ENCODE results near the gene CLEC16A.

Gene CLEC16A

DNA sequence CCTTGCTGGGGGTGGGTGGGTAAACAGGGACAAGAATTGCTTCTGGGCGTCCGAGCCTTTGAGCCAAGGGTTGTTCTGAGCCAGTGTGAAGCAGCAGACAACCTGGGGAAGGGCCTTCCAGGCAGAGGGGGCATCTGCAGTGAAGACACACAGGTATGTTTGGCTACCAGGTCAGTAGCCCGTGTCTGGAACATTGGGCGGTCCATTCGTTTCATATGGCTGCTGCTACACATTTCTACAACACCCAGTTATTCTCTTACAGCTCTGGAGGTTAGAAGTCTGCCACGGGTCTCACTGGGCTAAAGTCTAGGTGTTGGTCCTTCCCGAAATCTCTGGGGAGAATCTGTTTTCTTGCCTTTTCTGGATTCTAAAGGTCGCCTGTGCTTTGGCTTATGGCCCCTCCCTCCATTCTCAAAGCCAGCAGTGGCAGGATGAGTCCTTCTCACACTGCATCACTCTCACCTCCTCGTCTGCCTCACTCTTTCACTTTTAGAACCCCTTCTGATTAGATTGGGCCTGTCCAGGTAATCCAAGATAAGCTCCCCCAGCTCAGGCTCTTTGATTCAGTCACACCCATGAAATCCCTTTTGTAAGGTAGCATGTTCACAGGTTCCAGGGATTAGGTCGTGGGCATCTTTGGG lies 136.1 kb downstream of the CLEC16A start:
- no peak for DNase-seq (ENCODE audit: low read depth in 3 of 3, low spot score in 1 of 3)

DNA sequence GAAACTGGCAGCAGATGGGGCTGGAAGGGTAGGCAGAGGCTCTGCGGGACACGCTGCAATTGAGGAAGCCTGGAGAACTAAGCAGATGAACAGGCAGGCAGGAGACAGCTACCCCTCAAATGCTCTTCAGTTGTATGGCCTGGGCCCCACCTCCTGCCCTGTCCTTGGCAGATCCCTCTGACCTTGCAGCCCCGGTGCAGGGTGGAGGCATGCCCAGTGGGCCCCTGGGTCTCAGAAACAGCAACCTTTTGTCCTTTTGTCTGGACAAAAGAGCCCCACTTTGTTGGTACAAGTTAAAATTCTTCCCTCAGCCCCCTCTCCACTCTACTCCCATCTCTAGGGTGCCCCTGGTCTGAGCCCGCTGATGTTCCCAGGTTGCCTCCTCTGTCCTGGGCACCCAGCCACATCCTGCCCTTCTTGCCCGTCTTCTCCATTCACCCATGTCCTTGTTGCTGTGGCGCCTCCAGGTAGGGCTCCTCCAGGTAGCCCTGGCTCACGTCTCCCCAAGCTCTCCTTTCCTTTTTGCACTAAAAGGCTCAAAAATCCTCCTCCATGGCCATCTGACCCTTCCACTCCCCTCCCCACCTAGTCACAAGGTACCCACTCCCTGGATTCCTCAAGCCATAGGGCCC lies 136.8 kb downstream of the CLEC16A start:
- DNase-seq (ENCODE audit: low read depth in 3 of 3, low spot score in 1 of 3): no peak

DNA sequence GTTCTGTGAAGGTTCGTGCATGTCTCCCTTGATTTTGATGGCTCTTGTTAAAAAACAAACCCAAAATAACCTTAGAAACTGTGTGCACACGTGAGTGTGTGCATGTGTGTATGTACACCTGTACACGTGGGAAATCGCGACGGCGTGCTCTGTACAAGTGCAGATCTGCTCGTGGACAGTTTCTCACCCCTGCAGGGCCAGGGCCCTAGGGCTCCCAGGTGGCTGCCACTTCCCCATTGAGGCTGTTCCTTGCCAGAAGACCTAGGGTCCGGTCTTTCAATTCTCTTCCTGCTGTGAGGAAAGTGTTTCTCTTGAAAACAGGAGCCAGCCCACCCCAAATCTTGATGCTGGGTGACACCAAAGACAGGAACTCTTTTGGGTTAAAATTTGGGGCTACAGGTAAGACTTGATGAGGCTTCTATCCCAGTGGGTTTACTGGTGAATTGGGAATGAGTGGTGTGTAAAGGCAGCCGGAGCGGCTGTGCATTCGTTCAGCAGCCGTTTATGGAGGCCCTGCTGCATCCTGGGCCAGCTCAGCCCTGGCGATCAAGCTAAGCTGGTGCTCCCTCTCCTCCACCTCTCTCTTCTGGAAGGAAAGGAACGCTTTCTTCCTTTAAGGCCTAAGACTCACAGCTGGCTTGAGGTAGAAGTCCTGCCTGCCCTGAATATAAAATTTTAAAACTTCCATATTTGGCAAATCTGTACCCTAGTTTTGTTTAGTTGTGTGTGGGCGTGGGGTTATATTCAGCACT lies 137.9 kb downstream of the CLEC16A start:
- DNase-seq (ENCODE audit: low read depth in 3 of 3, low spot score in 1 of 3): no peak

DNA sequence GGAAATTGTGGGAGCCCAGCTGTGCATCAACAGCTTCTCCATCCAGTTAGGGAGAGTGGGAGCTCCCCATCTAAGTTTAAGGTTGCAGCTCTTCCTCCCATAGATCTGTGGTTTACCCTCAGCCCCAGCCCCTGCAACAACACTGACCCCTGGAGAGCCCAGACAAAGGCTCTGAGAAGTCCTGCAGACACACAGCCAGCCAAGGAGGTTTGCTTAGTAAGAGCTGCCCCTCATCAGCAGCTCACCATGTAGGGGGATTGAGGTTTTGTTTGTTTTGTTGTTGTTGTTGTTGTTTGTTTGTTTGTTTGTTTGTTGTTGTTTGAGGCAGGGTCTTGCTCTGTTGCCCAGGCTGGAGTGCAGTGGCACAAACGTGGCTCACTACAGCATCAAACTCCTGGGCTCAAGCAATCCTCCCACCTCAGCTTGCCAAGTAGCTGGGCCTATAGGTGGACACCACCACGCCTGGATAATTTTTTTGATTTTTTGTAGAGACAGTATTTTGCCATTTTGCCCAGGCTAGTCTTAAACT lies 138.6 kb downstream of the CLEC16A start:
- DNase-seq (ENCODE audit: low read depth in 3 of 3, low spot score in 1 of 3): no peak

DNA sequence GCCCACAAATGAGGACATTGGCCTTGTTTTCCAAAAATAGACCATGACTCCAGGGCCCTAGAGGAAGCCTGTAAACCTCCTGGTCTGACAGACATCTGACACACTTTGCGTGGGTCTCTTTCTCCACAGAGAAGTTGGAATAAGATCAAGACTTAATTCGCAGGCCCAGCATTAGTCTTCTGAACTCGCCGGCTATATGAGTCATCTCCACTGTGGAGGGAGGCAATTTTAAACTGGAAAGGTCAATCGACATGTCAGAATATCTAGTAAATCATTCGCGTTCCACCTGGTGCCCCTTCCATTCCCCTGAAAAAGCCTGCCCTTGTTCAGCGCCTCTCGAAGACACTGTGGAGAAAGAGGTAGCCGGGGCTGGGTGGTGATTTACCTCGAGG lies 140.1 kb downstream of the CLEC16A start:
- DNase-seq (ENCODE audit: low read depth in 3 of 3, low spot score in 1 of 3): no peak

DNA sequence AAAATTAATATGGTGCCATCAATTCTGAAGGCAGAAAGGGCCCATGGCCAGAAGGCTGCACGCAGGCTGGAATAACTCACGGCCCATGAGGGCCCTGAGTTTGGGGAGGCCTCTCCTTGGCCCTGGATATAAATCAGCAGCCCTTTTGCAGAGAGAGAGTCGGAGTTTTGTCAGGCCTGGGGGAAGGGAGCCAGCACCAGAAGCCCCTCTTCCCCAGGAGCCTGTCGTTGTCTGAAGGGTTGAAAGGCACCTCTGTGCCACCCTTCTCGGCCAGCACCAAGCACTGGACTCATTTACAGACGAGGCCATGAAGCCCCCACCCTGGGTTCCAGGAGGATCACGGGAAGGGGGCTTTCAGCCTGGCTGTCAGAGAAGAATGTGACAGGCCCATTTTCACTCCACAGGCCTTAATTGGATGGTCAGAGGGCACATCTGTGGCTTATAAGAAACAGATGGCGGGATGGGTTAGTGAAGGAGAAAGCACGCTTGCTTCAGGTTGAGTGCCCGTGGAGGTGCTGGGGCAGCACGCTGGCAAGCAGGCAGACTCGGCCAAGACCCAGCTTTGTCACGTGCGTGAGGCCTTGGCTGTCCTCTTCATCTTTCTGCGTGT lies 140.6 kb downstream of the CLEC16A start:
- DNase-seq (ENCODE audit: low read depth in 3 of 3, low spot score in 1 of 3): no peak

DNA sequence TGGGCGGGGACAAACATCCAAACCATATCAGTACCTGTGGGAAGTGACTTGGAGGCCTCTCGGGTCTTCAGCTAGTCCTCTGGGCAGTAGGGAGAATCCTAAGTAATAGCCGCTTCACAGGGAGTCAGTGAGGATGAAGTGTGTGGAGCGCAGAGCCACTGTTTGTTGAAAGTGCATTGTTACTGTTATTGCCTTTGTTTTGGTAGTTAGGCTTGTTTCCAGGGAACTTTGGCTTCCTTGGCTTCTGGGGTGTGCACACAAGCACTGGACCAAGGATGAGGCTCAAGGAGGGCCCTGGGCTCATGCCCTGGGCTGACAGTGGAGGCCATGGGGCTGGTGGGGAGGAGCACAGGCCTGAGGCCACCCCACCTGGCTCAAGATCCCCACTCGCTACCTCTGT lies 141.6 kb downstream of the CLEC16A start:
- no peak for DNase-seq (ENCODE audit: low read depth in 3 of 3, low spot score in 1 of 3)

DNA sequence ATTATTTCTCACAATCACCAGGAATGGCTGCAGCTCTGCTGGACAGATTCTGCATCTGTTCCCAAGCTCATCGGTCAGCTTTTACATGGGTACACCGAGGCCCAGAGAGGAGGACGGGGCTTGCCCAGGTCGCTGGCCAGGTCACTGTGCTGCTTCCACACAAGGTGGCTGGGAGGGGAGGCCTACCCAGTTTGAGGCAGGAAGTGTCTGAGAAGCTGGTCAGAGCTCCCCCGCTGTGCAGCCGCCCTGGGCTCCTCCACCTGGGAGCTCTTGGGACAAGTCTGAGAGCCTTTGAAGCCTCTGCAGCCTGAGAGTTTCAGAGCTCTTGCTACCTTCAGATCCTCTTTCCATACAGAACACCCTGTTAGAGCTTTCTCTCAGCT lies 143.3 kb downstream of the CLEC16A start:
- DNase-seq (ENCODE audit: low read depth in 3 of 3, low spot score in 1 of 3): no peak

DNA sequence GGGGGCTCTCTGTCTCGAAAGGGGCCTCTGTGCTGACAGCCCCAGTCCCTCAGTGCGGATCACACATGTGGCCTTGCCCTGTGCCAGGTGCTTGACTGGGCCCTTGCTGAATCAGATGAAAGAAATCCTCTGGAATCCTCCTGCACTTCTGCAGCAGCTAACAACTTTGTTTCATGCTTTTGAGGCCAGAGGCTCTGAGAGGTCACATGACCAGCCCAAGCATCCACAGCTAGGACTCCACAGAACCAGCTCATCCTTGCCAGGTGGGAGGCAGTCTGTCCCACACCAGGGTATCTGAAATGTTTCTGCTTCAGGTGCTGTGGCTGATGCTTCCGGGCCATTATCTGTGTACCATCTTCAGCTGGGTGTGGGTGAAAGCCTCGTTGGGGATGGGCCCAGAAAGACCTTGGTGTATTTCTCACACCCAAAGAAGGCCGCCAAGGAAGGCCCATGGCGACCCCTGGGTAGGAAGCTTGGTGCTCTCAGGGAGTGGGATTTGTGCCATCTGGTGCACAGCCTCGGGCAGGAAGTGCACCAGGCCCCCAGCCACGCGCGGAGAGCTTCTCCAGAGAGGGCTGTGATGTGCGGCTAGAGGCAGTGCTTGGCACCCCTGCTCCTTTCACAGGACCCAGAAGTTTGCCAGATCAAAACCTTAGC lies 143.8 kb downstream of the CLEC16A start:
- no peak for DNase-seq (ENCODE audit: low read depth in 3 of 3, low spot score in 1 of 3)

DNA sequence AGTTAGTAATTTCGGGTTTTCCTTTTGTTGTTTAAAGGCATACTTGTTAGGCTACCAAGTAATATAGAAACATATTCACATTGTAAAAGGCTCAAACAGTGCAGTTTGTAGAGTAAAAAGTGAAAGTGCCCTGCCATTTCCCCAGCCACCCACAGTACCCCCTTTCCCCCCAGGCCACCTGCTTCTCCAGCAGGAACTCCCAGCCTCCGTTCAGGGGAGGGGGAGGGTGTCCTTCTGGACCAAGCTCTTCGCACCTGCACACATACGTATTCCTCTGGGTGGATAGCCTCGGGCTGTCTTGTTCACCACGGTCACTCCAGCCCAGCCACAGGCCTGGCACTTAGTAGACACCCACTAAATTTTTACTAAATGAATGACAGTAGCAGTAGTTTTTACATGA lies 144.5 kb downstream of the CLEC16A start:
- DNase-seq (ENCODE audit: low read depth in 3 of 3, low spot score in 1 of 3): no peak

DNA sequence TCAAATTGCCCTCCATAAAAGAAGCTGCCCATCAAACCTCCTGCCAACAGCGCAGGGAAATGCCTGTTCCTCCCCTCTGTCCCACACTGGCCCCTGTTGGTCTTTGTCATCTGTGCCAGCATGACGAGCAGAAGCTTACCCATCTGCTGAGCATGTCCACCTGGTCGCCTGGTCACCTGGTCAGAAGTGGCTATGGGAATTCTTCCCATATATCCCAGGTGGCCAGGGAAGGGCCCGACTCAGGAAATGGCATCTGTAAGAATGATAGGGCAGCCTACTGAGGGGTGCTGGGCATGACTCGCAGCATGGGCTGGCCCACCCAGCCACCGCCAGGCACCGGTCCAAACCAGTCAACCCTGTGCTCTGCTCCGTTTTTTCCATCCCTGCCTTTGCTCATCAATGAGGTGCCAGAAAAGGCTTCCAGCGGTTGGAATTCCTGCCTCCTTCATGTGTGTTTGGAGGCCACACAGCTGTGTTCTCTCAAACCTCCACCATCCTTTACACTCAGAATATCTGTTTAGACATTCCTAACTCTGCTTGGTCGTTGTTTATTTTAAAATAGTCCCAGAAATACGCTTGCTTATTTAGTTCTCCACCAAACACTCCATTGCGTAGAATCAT lies 145.2 kb downstream of the CLEC16A start:
- no peak for DNase-seq (ENCODE audit: low read depth in 3 of 3, low spot score in 1 of 3)

DNA sequence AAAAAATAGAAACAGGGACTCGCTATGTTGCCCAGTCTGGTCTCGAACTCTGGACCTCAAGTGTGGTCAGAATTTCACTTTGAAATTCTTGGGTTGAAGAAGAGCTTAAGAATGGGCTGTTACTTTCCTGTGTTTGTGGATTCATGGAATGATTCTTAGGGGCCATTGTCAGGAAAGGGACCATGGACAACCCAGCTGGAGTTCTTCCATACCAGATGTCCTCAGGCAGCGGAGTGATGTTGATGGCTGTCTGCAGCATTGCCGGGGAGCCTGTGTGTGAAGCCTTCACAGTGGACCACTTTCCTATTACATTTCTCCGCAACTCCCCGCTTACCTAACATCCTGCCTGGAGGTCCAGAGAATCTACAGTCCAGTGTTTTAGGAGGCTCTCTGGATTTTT lies 145.9 kb downstream of the CLEC16A start:
- no peak for DNase-seq (ENCODE audit: low read depth in 3 of 3, low spot score in 1 of 3)

DNA sequence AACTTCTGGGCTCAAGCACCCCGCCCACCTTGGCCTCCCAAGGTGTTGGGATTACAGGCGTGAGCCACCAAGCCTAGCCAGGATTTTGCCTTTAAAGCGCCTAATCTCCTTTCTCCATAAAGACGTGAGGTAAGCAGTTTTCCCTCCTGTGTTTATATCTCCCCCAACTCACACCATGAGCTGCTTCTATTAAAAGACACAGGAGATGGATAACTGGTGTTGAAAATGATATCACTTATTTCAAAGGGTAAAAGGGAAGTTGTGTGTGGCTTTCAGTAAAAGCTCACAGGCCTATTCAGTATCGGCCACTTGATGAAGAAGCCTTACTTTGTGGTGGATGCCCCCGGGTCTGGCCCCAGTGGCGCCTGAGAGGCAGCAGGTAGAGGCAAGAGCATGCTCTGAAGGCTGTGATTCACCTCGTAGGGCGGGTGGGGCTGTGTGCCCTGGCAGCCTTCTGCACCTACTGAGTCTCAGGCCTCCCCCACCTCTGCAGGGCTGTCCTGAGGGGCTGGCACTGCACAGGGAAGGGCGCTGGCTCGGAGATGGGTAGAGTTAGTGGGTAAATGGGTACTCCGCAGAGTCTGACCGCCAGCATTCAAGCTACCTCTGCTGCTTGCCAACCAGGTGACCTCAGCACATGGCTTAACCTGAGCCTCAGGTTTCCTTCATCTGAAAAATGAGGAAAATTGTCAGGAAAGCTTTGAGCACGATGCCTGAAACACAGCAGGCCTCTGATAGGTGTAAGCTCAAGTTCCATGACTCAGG lies 146.8 kb downstream of the CLEC16A start:
- no peak for DNase-seq (ENCODE audit: low read depth in 3 of 3, low spot score in 1 of 3)

DNA sequence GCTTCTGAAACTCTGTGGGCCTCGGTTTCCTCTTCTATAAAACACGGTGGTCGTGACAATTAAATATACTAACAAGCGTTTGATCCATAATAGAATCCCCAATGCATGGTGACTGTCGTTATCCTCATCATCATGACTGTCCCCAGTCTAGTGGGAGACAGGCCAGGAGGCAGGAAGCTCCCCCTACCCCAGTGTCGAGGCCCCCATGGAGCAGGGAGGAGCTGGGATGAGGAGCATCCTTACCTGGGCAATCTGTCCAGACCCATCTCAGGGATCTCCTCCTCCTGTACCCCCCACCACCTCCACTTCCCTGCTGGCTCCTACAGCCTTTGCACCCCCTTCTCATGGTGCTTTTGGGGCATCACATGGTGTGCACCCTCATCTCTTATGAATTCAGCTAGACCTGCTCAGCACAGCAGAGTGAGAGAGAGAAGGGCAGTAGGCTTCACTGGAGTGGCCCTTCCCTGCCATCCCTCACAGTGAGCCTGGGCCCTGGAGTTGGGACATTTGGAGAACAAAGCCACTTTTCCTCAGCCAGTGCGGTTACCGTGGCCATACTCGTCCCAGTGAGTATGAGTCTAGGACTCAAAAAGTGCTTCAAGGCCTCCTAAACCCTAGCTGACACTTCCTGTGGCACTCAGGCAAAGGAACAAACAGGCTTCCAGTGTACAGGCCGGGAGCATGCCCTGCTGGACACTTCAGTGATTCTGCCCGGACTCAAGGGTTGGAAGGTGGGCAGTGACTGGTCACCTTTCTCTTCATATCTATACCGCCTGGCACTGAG lies 148.6 kb downstream of the CLEC16A start:
- DNase-seq (ENCODE audit: low read depth in 3 of 3, low spot score in 1 of 3): no peak

DNA sequence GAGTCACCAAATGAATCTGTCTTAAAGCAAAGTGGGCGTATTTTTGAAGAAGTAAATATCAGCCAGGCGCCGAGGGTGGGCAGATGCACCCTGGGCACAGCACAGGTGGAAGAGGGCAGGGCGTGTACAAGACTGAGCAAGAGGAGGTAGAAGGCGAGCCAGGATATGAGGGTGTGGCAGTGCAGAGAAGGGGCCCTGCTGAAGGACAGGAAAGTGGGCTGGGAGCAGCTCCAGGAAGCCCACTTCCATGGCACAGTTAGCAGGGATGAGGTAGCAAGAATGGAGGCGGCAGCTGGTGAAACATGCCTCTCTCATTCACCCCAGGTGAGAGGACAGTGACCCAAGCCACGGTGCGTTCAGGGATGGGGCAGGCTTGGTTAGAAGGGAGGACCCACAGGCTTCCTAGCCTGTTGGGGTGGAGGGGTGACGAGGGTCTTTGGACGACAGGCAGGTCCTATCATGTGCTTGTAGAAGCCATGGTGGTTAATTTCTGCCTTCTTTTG lies 149.3 kb downstream of the CLEC16A start:
- DNase-seq (ENCODE audit: low read depth in 3 of 3, low spot score in 1 of 3): no peak

DNA sequence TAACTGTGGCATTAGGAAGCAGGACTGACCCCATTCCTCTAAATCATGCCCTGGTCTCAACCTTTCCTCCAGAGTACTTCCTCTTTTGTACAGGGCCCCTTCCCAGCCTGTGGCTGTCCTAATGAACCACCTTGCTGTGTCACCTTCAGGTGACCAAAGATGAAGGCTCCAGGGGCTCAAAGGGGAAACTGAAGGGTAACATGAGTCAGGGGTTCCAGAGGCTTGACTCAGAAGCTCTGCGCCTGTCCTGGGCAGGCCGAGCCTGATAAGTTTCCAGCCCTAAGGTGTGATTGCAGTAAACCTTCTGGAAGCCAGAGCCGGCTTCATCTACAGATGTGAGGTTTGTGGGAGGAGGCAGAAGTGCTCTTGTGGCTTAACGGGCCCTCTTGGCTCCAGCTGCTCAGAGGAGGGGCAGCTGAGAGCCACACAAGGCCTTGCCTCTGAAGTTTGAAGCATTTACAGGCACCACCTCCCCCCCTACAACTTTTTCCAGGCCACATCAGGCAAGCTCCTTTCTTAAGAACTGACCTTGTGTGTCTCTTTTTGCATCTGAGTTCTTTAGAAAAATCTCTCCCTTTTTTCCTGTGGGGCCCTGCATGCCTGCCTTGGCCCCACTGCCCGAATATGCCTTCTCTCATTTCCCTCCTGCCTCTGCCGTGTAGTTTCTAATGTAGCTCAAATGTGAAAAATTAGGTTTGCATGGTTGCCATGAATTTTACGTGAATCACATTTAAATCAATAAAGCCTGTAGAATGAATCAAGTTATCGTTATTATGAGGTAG lies 149.9 kb downstream of the CLEC16A start:
- DNase-seq (ENCODE audit: low read depth in 3 of 3, low spot score in 1 of 3): no peak

DNA sequence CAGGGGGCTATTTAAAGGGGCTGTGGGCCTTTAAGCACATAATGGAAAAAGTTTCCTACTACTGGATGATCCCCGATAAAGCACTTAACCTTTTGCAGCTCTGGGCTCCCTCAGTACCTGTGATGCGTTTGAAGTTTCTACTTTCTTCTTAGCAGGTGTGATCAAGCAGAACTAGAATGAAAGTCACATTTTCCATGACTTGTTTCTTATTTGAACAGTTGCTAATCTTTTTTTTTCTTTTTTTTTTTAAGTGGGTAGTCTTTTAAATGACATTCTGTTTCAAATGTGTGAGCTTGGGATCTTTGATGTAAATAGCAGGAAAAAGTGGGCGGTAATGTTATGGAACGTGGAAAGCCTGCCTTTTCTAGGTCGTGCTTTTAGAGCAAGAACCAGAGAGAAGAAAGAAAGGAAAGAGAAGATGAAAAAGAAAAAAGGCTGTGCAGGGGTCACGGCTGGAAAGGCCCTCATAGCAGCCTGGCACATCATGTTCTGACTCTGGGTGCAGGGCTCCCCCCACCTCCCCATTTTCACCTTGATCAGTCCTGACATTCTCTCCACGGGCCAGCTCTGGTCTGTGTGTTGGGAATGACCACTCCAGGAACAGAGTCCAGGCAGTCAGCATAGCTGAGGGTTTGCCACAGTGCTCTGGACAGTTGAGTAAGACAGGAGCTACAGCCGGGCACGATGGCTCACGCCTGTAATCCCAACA lies 150.6 kb downstream of the CLEC16A start:
- DNase-seq (ENCODE audit: low read depth in 3 of 3, low spot score in 1 of 3): no peak

DNA sequence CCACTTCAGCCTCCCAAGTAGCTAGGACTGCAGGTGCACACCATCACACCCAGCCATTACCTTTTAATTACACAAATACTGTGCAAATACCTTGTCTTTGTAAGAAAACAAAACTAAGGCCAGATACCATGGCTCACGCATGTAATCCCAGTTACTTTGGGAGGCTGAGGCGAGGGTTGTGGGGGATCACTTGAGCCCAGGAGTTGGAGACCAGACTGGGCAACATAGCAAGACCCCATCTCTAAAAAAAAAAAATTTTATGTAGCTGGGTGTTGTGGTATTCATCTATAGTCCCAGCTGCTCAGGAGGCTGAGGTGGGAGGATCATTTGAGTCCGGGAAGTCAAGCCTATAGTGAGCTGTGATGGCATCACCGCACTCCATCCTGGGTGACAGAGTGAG lies 151.6 kb downstream of the CLEC16A start:
- DNase-seq (ENCODE audit: low read depth in 3 of 3, low spot score in 1 of 3): no peak

Measured in stimulated activated CD4-positive, alpha-beta T cell treated with anti-CD3 and anti-CD28 coated beads, TNF-alpha, amount 100 ng/mL, for 1 hour (primary cell).